Neural cell (in vitro differentiated cells): Measurements from ENCODE around the gene ITGA1. TPM values are rescaled to one million over a fixed set of nuclear protein-coding genes. Genes with fewer than 3 reads are reported as not detected.

ENCODE experiments used
- H2AFZ ChIP-seq: fragments of 200-600, 300-800 bp; sonication (generic), shearing (Covaris generic); 2 replicates; pipeline ENCODE4 v1.6.0; 2014; ENCODE audit warnings: low read depth, mild to moderate bottlenecking, antibody characterized with exemption, low read length, moderate library complexity
- H3F3A ChIP-seq: fragments of 200-600 bp; shearing (Covaris generic); 2 replicates; pipeline ENCODE4 v1.6.1; 2016; ENCODE audit warnings: mild to moderate bottlenecking, moderate library complexity, mixed read lengths, antibody characterized with exemption, low read length; ENCODE audit not compliant: insufficient read depth, poor library complexity, severe bottlenecking
- H3K27ac ChIP-seq: fragments of 200-600, 300-800 bp; sonication (generic), shearing (Covaris generic); 2 replicates; pipeline ENCODE4 v1.5.1; 2014; ENCODE audit warnings: mild to moderate bottlenecking, low read length, moderate library complexity
- H3K27me3 ChIP-seq: fragments of 300-800, 200-600 bp; sonication (generic), shearing (Covaris generic); 2 replicates; pipeline ENCODE4 v1.6.0; 2014; ENCODE audit warnings: mild to moderate bottlenecking, low read depth, low read length, moderate library complexity; ENCODE audit not compliant: insufficient read depth
- H3K36me3 ChIP-seq: fragments of 300-800, 200-600 bp; sonication (generic), shearing (Covaris generic); 2 replicates; pipeline ENCODE4 v1.5.1; 2014; ENCODE audit warnings: mild to moderate bottlenecking, antibody characterized with exemption, low read length, moderate library complexity; ENCODE audit not compliant: insufficient read depth
- H3K4me2 ChIP-seq: fragments of 300-800, 200-600 bp; sonication (generic), shearing (Covaris generic); 2 replicates; pipeline ENCODE4 v1.6.0; 2014; ENCODE audit warnings: mild to moderate bottlenecking, low read length
- H3K4me3 ChIP-seq: fragments of 300-800, 200-600 bp; sonication (generic), shearing (Covaris generic); 2 replicates; pipeline ENCODE4 v1.5.1; 2014; ENCODE audit warnings: mild to moderate bottlenecking, low read length, moderate library complexity
- H3K79me2 ChIP-seq: fragments of 200-600 bp; shearing (Covaris generic); replicated peaks from 2 replicates; pipeline ENCODE4 v1.6.0; 2014; ENCODE audit warnings: mild to moderate bottlenecking, low read length, moderate library complexity; ENCODE audit not compliant: insufficient read depth
- H3K9ac ChIP-seq: fragments of 300-800, 200-600 bp; sonication (generic), shearing (Covaris generic); 2 replicates; pipeline ENCODE4 v1.6.1; 2016; ENCODE audit warnings: mild to moderate bottlenecking, low read length, mixed read lengths
- H3K9me2 ChIP-seq: fragments of 200-600 bp; shearing (Covaris generic); 2 replicates; pipeline ENCODE4 v1.6.1; 2016; ENCODE audit warnings: mild to moderate bottlenecking, low read length, mixed read lengths; ENCODE audit not compliant: insufficient read depth
- H3K9me3 ChIP-seq: fragments of 200-600, 300-800 bp; sonication (generic), shearing (Covaris generic); 2 replicates; pipeline ENCODE4 v1.6.1; 2016; ENCODE audit warnings: mild to moderate bottlenecking, mixed run types, low read length, moderate library complexity, mixed read lengths
- H4K20me1 ChIP-seq: fragments of 200-600 bp; shearing (Covaris generic); 2 replicates; pipeline ENCODE4 v1.6.1; 2016; ENCODE audit warnings: mild to moderate bottlenecking, mixed run types; ENCODE audit not compliant: insufficient read depth
- CTCF ChIP-seq: fragments of 450-650 bp; IDR thresholded peaks from 2 replicates; pipeline ENCODE4 v1.5.1; 2014; ENCODE audit warnings: antibody characterized with exemption, mild to moderate bottlenecking, moderate library complexity; ENCODE audit not compliant: poor library complexity, severe bottlenecking
- EP300 ChIP-seq: fragments of 450-650 bp; conservative IDR thresholded peaks from 2 replicates; pipeline ENCODE4 v1.6.1; 2014; ENCODE audit warnings: antibody characterized with exemption, mild to moderate bottlenecking, moderate library complexity; ENCODE audit not compliant: poor library complexity, severe bottlenecking
- MXI1 ChIP-seq: fragments of 450-650 bp; conservative IDR thresholded peaks from 2 replicates; pipeline ENCODE4 v1.6.1; 2014; ENCODE audit warnings: antibody characterized with exemption, mild to moderate bottlenecking; ENCODE audit not compliant: poor library complexity, severe bottlenecking
- POLR2AphosphoS5 ChIP-seq: IDR thresholded peaks from 2 replicates; pipeline ENCODE4 v1.6.1; 2012
- REST ChIP-seq: IDR thresholded peaks from 2 replicates; pipeline ENCODE4 v1.6.1; 2012; ENCODE audit warnings: borderline replicate concordance
- SMC3 ChIP-seq: fragments of 450-650 bp; conservative IDR thresholded peaks from 2 replicates; pipeline ENCODE4 v1.6.1; 2014; ENCODE audit warnings: antibody characterized with exemption, mild to moderate bottlenecking, moderate library complexity; ENCODE audit not compliant: poor library complexity
- TAF1 ChIP-seq: IDR thresholded peaks from 2 replicates; pipeline ENCODE4 v1.6.1; 2012; ENCODE audit warnings: low read depth
- polyA plus RNA-seq: library from polyadenylated mRNA; depleted of rRNA; stranded (reverse); fragments of >200 nt; gene quantifications from 2 replicates; pipeline ENCODE4 v1.2.3, GENCODE V29; 2014

Gene ITGA1
- polyA plus RNA-seq, 1 donor from 2014 or later, result 0.15 TPM

- TF ChIP-seq MXI1 (no peak), CTCF (no peak), EP300 (no peak), TAF1 (no peak), POLR2AphosphoS5 (no peak)
- H3F3A ChIP-seq, result no peaks in the 10 kb centered on the region
Observed at GRCh38 chr5:52854949-52855348, 67.2 kb downstream of the ITGA1 start.

GRCh38 chr5:52856564-52856963 lies 68.8 kb downstream of the ITGA1 start:
- Histone ChIP-seq H3K9me2 (no peaks in the 10 kb centered on the region), H3K9ac (no peak overlapping the region), H3K27ac (no peak overlapping the region), H4K20me1 (no peaks in the 10 kb centered on the region), H3K9me3 (no peaks in the 10 kb centered on the region), H3K27me3 (no peaks in the 10 kb centered on the region), H3F3A (no peaks in the 10 kb centered on the region), H3K4me3 (no peak overlapping the region), H3K4me2 (no peak overlapping the region), H2AFZ (no peak overlapping the region), H3K36me3 (no peaks in the 10 kb centered on the region), H3K79me2 (no peaks in the 10 kb centered on the region)
- no peak for TF ChIP-seq SMC3
- TF ChIP-seq TAF1, result no peak
- TF ChIP-seq CTCF, result no peak
- TF ChIP-seq REST, result no peak

More at GRCh38 chr5:52854949-52855348, 67.2 kb downstream of the ITGA1 start:
- no peak overlapping the region for H3K4me3 ChIP-seq
- no peaks in the 10 kb centered on the region for H3K27me3 ChIP-seq
- no peaks in the 10 kb centered on the region for H4K20me1 ChIP-seq
- H3K9me3 ChIP-seq, result no peaks in the 10 kb centered on the region
- H3K9ac ChIP-seq, result no peak overlapping the region
- H3K9me2 ChIP-seq, result no peaks in the 10 kb centered on the region
- H3K27ac ChIP-seq, result no peak overlapping the region
- H2AFZ ChIP-seq, result no peak overlapping the region
- no peaks in the 10 kb centered on the region for H3K36me3 ChIP-seq
- H3K4me2 ChIP-seq, result no peak overlapping the region
- H3K79me2 ChIP-seq, result no peaks in the 10 kb centered on the region
